ENCODE results near the gene TMEM116.

Gene TMEM116

GRCh38 chr12:111932241-111932640 lies 80.7 kb downstream of the TMEM116 start:
- intact Hi-C loops (cut with DNase I) = no loop called here
- DNase-seq = no peak

DNA sequence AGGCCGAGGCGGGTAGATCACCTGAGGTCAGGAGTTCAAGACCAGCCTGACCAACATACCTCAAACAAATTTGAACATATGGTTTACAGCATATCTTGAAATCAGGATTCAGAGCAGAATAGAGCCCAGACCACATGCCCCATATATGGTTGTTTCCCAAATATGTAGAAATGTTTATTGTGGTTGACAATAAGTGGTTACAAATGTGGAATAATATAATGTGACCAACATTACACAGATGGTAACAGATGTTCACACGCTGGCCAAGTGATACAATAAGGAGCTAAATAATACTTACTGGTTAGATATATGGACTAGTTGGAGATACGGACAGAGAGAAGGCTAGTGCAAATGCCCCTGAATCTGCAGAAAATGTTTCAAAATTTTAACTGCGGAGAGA lies 85.6 kb downstream of the TMEM116 start:
- intact Hi-C loops (cut with DNase I) = no loop called here

GRCh38 chr12:111926631-111927030 lies 86.3 kb downstream of the TMEM116 start:
- intact Hi-C loops (cut with DNase I) = no loop called here
- DNase-seq = no peak

More for the DNA sequence above, 85.6 kb downstream of the TMEM116 start:
- no peak for DNase-seq

DNA sequence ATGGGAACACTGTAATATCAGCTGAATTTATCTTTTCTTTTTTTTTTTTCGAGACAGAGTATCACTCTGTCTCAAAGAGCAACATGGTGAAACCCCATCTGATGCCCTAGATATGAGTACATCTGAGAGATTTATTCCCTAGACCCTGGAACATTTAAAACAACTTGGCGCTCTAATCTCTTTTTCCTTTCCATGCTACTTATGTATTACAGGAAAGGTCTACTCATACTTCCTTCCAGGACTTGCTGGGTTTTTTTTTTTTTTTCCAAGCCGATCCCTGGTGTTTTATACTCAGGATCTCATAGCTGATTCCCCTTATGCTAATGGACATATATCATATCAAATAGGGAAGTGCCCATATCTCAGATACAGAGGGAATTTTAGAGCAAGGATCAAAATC lies 87.8 kb downstream of the TMEM116 start:
- no peak for DNase-seq
- intact Hi-C loops (cut with DNase I) = no loop called here

- DNase-seq = no peak
- intact Hi-C loops (cut with DNase I) = no loop called here
These were observed 105.2 kb downstream of the TMEM116 start for GRCh38 chr12:111907740-111908139.

- DNase-seq = no peak
- intact Hi-C loops (cut with DNase I) = no loop called here
These were observed 107.5 kb downstream of the TMEM116 start for GRCh38 chr12:111905502-111905901.

GRCh38 chr12:111904446-111904975 lies 108.5 kb downstream of the TMEM116 start:
- intact Hi-C loops (cut with DNase I) = no loop called here
- no peak for DNase-seq

DNA sequence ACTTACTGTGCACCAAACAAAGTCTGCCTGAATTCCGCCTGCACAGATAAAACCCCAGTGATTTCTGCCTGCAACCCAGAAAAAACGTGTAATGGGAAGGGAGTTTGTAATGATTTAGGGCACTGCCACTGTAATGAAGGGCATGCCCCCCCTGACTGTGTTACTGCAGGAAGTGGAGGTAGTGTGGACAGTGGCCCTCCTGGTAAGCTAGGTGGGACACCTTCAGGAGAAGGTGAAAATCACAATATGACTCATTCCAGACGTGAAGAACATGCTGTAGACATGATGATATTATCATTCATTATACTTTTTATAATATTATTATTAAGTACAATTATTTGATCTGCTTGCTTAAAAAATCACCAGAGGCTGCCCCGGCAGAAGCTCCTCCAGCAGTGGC lies 111.8 kb downstream of the TMEM116 start:
- intact Hi-C loops (cut with DNase I) = no loop called here
- no peak for DNase-seq

GRCh38 chr12:111894556-111894955 lies 118.4 kb downstream of the TMEM116 start:
- DNase-seq = peak in 1 of 42 donors; percentile 5
- intact Hi-C loops (cut with DNase I) = no loop called here

DNA sequence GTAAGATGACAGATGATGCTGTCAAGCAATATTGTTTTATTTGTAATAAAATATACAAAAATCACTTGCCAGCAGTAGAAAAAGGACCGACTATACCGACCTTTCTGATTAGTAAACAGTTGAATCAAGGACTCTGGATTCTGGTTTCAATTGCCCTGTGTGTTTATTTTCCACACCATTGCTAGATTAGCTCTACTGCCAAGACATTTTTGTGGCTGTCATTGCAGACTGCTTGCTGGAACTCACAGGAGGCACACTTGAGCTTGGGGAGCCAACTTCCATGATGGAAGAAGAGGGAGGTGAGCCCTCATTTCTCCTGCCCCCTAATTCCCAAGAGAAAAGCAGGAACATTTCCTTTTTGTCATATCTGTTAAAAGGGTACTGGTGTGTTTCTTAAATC lies 119.7 kb downstream of the TMEM116 start:
- no peak for DNase-seq
- intact Hi-C loops (cut with DNase I) = no loop called here

GRCh38 chr12:111887926-111888745 lies 124.8 kb downstream of the TMEM116 start:
- peak in 5 of 42 donors; percentile 20 to 47 (median 38) for DNase-seq
- intact Hi-C loops (cut with DNase I) = no loop called here

- peak in 10 of 42 donors; percentile 21 to 58 (median 34) for DNase-seq
- intact Hi-C loops (cut with DNase I) = no loop called here
These were observed 126.1 kb downstream of the TMEM116 start for GRCh38 chr12:111886662-111887545.

- no peak for DNase-seq
- intact Hi-C loops (cut with DNase I) = no loop called here
These were observed 131.2 kb downstream of the TMEM116 start for GRCh38 chr12:111881716-111882115.

All from head of caudate nucleus (tissue), 42 donors.